GOT3 (cell line): ENCODE results near the gene FBLN2.

ENCODE experiments used
- DNase-seq: peaks from one replicate; lab custom pipeline; 2025; ENCODE audit warnings: mixed read lengths; lab: John Stamatoyannopoulos, UW

FBLN2 gene

DNA sequence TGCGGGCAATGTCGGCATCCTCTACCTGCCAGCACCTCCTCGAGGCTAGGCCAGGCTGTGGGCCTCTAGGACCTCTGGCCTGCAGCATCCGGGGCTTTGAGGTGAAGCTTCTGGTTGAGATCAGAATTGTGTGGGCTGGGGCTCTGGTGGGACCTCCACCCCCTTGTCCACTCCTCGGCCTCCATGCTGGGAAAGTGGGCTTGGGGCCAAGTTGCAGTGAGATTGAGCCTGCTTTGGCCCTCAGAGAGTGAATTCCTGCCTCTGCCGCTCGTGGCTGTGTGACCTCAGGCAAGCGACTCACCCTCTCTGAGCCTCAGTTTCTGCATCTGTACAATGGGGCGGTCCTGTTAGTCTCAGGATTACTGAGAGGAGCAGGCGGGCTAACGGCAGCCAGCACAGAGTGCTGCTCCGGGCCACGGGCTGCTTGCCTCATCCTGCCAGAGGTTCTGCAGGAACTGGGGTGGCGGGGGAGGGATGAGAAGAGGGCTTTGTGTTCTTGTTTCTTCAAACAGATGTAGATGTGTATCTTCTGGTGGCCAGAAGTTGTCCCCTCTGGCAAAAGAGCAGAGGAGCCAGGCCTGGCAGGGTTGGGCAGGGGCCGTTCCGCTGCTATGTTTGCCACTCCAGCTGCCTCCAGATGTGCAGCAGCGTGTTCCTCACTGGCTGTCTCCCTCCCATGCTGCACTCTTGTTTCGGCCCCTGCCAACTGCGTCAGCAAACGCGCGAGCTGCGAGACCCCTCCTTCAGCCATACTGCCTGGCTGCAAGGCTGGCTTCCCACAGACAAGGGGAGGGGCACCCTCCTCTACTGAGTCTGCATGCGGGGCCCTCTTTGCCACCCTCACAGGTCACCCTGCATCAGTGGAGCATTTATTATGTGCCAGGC is 33.7 kb downstream of the FBLN2 start:
- DNase-seq = no peak

DNA sequence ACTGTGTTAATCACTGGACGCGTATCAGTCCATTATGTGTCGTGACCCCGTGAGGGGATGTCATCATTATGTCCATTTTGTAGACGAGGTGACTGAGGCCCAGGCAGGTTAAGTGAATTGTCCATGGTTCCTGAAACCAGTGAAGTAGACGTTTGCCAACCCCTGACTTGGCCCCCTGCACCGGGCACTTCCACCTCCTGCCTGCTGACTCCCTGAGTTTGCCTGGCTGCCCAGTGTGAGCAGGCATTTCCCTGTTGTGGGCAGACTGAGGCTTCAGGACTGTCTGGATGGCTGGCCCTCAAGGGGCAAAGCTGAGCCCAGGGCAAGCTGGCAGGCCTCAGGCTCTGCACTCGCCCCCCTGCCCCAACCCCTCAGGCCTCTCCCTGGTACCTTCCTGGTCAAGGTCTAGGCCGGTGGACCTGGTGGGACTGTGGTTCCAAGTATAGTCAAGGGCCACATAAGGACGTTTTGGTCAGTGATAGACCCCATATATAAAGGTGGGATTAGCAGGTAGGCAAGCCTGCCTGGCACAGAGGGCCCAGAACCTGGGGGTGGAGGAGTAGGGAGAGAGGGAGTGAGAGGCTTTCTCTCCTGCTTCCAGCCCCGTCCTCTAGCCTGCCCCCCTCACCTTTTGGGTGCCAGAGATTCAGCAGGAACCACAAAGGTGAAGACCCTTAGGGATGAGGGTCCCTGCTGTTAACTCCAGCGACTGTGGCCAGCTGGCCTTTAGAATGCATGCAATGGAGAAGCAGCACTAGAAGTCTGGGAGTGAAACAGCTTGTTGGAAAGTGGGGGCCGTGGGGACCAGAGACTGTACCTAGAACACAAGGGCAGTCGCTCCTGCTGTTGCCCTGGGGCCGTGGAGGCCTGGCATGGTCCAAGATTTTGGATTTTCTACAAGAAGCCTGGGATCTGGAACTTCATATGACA is 34.6 kb downstream of the FBLN2 start:
- DNase-seq = no peak

- no peak for DNase-seq
Measured at GRCh38 chr3:13584427-13584891, 35.5 kb downstream of the FBLN2 start.

- DNase-seq = no peak
Measured at GRCh38 chr3:13584901-13585300, 36.0 kb downstream of the FBLN2 start.

GRCh38 chr3:13587442-13587841 is 38.5 kb downstream of the FBLN2 start:
- DNase-seq = no peak

GRCh38 chr3:13588221-13588701 is 39.3 kb downstream of the FBLN2 start:
- no peak for DNase-seq

GRCh38 chr3:13588993-13589392 is 40.1 kb downstream of the FBLN2 start:
- no peak for DNase-seq

GRCh38 chr3:13590841-13591520 is 42.1 kb downstream of the FBLN2 start:
- DNase-seq = no peak

DNA sequence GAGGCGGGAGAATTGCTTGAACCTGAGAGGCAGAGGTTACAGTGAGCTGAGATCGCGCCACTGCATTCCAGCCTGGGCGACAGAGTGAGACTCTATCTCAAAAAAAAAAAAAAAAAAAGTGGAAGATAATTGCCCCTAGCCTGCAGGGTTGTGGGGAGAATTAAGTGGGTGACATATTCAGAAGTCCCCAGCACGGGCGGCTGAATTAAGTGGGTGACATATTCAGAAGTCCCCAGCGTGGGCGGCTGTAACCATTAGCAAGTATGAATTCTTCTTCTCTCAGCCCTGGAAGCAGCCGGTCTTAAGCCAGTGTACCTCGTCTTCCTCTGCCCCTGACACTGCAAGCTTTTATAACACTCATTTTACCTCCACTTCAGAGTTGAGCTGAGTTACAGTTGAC is 44.7 kb downstream of the FBLN2 start:
- no peak for DNase-seq

DNA sequence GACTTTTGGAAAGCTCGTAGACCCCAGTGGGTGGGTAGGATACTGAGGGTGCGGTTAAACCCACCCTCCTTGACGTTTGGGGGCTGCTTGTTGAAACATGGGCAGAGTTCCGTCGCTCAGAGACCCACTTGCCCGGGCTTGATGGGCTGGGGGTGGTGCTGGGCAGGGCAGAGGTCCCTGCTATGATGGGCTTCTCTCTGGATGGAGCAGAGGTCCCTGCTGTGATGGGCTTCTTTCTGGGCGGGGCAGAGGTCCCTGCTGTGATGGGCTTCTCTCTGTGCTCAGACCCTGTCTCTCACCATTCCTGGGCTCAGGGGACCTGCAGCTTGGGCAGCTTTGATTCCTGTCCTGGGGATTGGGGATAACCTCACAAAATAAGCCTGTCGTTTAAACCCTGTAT is 45.2 kb downstream of the FBLN2 start:
- no peak for DNase-seq

DNA sequence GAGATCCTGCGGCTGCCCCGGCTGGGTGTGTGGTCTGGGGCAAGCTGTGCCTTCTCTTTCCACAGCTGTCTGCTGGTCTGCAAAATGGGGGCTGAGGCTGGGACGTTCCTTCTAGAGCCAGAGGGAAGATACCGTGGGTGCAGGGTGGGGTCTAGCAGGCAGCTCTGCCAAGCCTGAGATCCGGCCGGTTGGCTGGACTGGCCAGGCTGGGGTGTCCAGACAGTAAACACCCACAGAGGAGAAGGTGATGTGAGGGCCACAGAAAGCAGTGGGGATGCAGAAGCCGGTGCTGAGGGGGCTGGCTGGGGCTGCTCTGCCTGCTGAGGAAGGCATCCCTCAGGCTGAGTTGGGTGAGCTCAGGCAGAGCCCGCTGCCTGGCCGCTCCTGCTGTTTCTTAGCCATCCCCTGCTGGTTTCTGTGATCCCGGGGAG is 46.1 kb downstream of the FBLN2 start:
- DNase-seq = no peak

- DNase-seq = no peak
Measured at GRCh38 chr3:13595485-13595884, 46.6 kb downstream of the FBLN2 start.

GRCh38 chr3:13596426-13597205 is 47.7 kb downstream of the FBLN2 start:
- DNase-seq = no peak

DNA sequence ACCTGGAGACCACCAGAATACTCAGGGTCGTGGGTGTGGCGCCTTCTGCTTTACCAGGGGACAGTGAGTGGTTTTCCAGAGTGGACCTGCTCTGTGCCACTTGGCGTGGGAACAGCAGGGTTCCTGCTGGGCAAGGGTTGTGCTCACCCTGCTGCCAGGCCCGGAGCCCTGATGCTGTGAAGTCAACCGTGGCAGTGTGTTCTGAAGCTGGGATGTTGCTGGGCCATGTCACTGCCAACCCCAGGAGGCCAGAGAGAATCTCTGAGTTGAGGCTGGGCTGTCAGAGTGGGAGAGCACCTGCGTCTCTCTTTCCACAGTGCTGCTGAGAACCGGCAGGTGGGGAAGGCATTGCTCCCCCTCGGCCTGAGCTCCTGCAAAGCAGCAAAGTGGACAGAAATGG is 48.7 kb downstream of the FBLN2 start:
- DNase-seq = no peak

DNA sequence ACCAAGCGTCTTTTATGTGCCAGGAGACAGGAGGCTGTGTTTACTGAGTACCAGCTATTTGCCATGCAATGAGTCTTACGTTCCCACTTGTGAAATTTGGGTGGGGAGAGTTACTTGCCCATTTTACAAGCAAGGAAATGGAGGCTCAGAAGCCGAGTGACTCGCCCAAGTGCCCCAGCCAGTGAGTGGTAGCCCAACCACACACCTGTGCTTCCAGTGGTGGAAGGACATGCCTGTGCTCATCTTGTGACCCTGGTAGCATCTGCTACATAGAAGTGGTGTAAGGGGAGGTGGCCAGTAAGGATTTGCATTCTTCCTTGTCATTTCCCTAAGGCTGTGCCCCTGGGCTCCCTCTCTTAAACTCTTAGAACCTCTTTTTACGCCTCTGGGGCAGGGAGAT is 49.3 kb downstream of the FBLN2 start:
- DNase-seq = no peak

DNA sequence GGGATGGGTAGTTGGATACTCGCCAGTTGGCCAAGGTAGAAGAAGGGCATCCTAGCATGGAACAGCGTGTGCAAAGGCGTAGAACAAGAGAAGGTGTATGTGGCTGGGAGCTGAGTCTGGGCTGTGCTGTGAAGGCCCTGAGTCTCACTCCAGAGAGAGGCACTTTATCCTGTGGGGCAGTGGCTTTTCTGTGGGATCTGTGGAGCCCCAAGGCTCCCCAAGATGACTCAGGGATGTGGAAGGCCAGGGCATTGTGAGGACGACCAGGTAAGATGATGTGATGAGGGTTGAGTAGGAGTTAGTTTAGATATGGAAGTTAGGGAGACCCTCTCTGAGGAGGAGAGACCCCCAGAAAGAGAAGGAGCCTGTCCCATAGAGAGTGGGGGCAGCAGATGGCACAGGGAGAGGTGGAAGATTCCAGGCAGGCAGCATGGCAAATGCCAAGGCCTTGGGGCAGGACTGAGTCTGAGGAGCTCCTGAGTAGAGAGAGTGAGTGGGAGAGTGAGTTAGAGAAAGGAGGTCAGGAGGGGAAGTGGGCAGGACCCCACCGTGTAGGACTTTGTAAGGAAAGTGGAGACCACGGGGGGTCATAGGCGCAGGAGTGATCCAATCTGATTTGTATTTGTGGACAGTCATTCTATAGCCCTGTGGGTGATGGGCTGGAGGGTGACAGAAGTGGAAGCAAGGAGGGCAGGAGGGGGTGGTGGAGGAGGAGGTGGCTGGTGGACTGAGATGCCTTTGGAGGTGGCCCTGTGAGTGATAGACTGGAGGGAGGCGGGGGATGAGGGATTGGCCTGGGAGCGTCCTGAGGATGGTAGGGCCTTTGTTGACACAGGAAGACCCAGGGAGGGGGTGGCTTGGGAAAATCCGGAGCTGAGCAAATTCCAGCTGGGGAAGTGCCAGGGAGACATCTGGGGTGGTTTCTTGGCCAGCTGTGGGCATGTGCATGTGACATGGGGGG is 50.3 kb downstream of the FBLN2 start:
- no peak for DNase-seq

GRCh38 chr3:13599887-13600450 is 51.0 kb downstream of the FBLN2 start:
- DNase-seq = no peak

- no peak for DNase-seq
Measured at GRCh38 chr3:13600950-13601691, 52.2 kb downstream of the FBLN2 start.

- no peak for DNase-seq
Measured at GRCh38 chr3:13601692-13602080, 52.8 kb downstream of the FBLN2 start.
